VCaP (cell line): ENCODE data around the gene CELSR1.

Experiments used
- H3K27ac ChIP-seq: fragments of 450-650 bp; 2 replicates; pipeline ENCODE4 v1.5.1; 2017
- TF ChIP-seq, protein P1 (sequence below): fragments of 450-650 bp; conservative IDR thresholded peaks from 2 replicates; pipeline ENCODE4 v1.5.1; 2017; ENCODE audit warnings: mild to moderate bottlenecking, moderate library complexity

Gene CELSR1

DNA sequence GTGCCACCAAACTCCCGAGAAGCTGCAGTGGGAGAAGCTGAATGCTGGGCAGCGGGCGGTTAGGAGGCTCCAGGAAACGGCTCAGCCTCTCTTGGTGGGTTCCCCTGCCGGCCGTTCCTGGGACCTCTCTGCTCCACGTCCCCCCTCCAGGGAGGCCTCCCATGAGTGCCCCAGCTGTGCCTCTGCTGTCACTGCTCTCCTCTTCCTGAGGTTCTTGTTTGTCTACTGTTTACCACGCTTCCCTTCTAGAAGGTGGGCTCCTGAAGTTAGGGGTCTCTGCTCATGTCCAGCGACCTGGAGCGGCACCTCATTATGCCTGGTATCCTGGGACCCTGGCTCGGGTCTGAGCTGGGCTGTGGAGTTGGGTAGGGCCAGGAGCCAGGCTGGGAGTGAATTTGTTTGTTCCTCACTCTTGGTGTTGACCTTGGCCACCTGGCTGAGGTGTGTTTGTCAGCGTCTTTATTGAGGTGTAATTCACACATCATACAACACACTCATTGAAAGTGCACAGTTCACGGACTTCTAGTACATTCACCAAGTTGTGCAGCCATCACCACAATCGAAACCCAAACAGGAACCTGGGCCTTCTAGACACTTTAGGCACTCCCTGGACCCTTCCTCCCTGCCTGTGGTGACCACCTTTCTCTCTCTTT lies 45.0 kb upstream of the CELSR1 start:
- TF ChIP-seq, protein P1, sequence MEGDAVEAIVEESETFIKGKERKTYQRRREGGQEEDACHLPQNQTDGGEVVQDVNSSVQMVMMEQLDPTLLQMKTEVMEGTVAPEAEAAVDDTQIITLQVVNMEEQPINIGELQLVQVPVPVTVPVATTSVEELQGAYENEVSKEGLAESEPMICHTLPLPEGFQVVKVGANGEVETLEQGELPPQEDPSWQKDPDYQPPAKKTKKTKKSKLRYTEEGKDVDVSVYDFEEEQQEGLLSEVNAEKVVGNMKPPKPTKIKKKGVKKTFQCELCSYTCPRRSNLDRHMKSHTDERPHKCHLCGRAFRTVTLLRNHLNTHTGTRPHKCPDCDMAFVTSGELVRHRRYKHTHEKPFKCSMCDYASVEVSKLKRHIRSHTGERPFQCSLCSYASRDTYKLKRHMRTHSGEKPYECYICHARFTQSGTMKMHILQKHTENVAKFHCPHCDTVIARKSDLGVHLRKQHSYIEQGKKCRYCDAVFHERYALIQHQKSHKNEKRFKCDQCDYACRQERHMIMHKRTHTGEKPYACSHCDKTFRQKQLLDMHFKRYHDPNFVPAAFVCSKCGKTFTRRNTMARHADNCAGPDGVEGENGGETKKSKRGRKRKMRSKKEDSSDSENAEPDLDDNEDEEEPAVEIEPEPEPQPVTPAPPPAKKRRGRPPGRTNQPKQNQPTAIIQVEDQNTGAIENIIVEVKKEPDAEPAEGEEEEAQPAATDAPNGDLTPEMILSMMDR, result no peak
- no peak overlapping the region for H3K27ac ChIP-seq

DNA sequence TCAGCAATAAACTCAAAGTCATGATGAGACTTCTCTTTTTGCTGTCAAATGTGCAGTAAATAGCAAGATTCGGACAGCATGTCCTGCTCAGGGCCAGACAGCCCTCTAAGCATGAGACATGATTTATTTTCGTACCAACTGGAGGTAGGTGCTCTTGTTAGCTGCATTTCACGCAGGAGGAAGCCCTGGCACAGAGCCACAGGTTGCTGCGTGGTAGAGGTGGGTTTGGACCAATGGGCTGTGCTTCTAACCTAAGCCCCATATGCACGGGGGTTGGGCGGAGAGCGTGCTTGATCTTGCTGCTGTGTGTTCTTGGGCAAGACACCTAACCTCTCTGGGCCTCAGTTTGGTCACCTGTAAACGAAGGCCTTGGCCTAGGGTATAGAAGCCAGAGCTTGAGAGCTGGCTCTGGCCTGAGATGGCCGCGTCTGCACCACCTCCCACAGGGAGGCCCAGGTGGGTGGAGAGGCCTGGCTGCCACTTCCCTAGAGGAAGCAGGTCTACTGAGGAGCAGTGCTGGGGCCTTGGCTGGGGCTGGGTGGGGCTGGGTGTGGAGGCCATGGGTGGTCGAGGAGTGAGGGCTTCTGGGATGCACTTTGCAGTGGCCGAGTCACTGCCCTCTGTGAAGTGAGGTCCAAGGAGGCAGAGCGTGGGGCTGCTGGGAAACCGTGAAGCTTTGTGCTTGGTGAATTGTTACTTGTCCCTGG lies 44.3 kb upstream of the CELSR1 start:
- TF ChIP-seq, protein P1, result no peak
- no peak overlapping the region for H3K27ac ChIP-seq

DNA sequence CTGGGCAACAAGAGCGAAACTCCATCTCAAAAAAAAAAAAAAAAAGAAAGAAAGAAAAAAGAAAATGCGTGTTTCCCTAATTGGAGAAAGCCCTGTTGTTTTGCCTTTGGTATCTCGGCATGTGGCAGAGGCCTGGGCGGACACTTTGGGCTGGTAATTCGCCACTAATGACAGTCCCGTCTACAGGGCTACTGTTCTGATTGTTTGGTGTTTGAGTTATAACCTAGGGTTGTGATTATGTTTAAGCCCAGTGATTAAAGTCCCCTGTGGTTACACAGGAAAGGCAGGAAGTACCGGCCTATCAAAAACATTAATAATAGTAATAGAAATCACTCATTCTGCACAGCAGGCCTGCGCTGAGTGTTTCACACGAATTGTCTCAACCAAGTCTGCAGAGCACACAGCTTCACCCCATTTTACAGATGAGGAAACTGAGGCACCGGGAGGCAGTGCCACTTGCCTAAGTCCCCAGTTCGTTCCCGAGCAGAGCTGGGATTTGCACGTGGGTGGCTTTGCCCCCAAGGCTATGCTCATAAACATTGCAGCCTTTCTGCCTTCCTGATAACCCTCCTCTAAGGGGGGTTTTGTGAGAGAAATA lies 43.6 kb upstream of the CELSR1 start:
- H3K27ac ChIP-seq, result no peak overlapping the region
- TF ChIP-seq, protein P1, result no peak

DNA sequence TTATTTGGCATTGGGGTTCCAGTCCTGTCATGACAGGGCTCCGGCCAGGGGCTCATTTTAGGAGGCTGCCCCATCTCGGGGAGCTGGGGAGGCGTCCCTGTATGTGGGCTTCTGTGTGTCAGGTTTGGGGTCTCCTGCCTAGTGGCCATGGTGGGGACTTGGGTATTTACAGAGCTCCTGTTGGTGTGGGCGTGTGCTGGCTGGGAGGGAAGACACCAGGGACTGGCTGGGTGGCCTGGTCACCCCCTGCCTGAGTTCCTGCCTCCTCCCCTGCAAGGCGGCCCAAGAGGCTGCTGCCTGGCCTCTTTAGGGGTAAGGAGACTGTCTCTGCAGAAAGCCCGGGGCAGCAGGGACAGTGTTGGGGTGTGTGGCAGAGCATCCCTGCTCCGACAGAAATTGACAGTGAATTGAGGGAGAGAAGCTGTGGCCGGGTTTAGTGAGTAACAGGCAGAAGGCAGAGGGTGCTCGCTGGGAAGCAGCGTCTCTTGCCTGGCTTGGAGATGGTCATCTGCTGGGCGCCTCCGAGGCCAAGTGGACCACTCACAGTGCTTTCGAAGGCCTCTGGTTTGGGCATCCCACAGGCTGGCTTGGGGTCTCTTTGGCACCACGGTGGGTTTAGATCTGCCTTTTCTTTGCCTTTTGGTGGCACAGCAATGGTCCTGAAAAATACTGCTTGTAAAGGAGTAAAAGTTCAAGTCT lies 42.5 kb upstream of the CELSR1 start:
- TF ChIP-seq, protein P1, result no peak

DNA sequence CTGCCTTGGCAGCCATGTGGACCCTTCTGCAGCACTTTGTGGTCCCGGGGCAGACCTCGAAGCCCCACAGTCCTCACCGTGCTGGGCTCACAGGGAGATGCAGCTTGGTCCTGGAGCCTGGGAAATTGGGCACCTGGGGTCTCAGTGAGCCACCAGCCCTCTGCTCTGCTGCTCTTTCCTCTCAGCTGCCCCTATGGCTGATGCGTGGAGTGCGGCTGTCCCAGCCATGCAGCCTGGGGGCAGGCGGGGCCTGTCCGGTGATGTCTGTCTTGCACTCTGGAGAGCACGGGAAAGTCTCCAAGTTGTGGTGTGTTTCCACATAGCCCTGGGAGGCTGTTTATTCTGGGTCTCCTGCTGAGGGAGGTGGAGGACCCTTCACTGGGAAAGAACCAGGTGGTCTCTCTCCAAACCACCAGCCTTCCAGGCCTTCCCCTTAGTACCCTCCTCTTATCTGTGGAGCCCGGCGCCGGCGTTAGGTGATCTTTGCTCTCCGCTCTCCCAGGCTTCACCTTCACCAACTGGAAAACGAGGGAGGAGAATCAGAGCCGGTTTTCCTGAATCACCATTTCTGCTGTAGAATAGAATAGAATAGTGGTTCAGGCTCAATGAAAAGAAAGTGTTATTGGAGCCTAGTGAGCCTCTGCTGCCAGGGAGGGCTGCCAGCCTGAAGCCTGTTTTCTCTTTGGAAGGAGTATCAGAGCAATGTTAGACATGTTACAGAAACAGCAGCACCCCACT lies 41.6 kb upstream of the CELSR1 start:
- TF ChIP-seq, protein P1, result no peak

More for the DNA sequence above, 42.5 kb upstream of the CELSR1 start:
- H3K27ac ChIP-seq, result no peak overlapping the region

DNA sequence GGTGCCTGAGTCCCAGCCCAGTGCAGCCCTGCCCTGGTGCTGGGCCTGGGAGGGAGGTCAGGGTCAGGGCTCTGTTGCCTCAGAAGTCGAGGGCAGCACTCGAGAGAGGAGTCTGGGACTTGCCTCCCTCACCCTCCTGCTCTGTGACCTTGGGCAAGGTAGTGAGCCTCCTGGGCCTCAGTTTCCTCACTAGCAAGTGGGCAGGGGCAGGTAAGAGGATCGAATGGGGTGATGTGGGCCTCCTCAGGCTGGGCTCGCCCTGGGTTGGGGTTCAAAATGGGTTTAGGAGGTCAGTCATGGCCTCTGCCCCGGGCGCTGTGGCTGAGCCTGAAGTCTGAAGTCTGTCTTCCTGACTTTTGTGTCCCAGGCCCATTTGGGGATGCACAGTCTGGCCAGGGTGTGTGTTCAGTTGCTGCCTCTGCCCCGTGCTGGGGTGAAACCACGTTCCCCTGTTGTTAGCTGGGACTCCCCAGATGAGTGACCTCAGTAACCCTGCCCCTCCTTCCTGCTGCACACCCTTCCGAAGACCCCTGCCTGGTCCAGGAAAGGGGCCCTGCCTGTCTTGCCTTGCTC lies 40.9 kb upstream of the CELSR1 start:
- no peak overlapping the region for H3K27ac ChIP-seq
- TF ChIP-seq, protein P1, result no peak

More for the DNA sequence above, 41.6 kb upstream of the CELSR1 start:
- H3K27ac ChIP-seq, result no peak overlapping the region
